Peyer's patch (tissue), 4 donors: ENCODE results near the gene DCST1. TPM values are rescaled to one million over a fixed set of nuclear protein-coding genes. Genes with fewer than 3 reads are reported as not detected.

Source experiments
- DNase-seq, 3 donors: peaks; one replicate each; pipeline ENCODE4 v3.0.0-alpha.2; 2017 to 2019
- H3K27ac ChIP-seq, 4 donors: fragments of 200-600 bp; sonication (generic); one replicate each; pipeline ENCODE4 v1.5.1; 2016 to 2019
- H3K27me3 ChIP-seq, 2 donors: fragments of 200-600 bp; sonication (generic); one replicate each; pipeline ENCODE4 v1.5.1; 2019
- H3K36me3 ChIP-seq, 3 donors: fragments of 200-600 bp; sonication (generic); one replicate each; pipeline ENCODE4 v1.5.1; 2016 to 2019
- H3K4me1 ChIP-seq, 4 donors: fragments of 200-600 bp; sonication (generic); one replicate each; pipeline ENCODE4 v1.5.1; 2016 to 2019
- H3K4me3 ChIP-seq, 4 donors: fragments of 200-600 bp; sonication (generic); 1 replicate in 3 of 4; 2 replicates in 1 of 4; pipeline ENCODE4 v1.5.1; 2016 to 2019; ENCODE audit warnings: mild to moderate bottlenecking in 1 of 4
- H3K9me3 ChIP-seq, 4 donors: fragments of 200-600 bp; sonication (generic); one replicate each; pipeline ENCODE4 v1.5.1; 2016 to 2019; ENCODE audit warnings: mild to moderate bottlenecking in 1 of 4
- POLR2A ChIP-seq, 2 donors: fragments of 450-650 bp; IDR thresholded peaks; one replicate each; pipeline ENCODE4 v1.5.1; 2017; ENCODE audit warnings: antibody characterized with exemption in 2 of 2, mild to moderate bottlenecking in 2 of 2, moderate library complexity in 2 of 2
- total RNA-seq, 4 donors: library from RNA; depleted of rRNA; stranded (reverse); fragments of >200 nt; gene quantifications; one replicate each; pipeline ENCODE4 v1.1.0, GENCODE V29; 2016
- TF ChIP-seq, protein P1 (sequence below), 6 experiments: fragments of 450-650 bp in 4 of 6; fragments of 200-600 bp in 2 of 6; sonication (generic) in 1 of 6; IDR thresholded peaks; one replicate each; pipeline ENCODE4 v1.5.1; 2017 to 2019; ENCODE audit warnings: antibody characterized with exemption in 6 of 6, mild to moderate bottlenecking in 3 of 6, moderate library complexity in 1 of 6

The DCST1 gene
- total RNA-seq, 4 donors from 2014 or later: 0.88 to 2.7 TPM; not detected in 2

- Histone ChIP-seq H3K4me1 (peaks cover 0 to 35% (median 19%) of the 10 kb centered on the region in 4 donors), H3K36me3 (peaks cover 0 to 41% (median 0%) of the 10 kb centered on the region in 3 donors), H3K27me3 (no peaks in the 10 kb centered on the region), H3K4me3 (peak overlapping the region in 3 of 4 donors; percentile 60 to 83 (median 81)), H3K27ac (peak overlapping the region in 3 of 4 donors; percentile 87 to 94 (median 90)), H3K9me3 (peaks cover 0 to 4% (median 0%) of the 10 kb centered on the region in 4 donors)
- TF ChIP-seq, protein P1, sequence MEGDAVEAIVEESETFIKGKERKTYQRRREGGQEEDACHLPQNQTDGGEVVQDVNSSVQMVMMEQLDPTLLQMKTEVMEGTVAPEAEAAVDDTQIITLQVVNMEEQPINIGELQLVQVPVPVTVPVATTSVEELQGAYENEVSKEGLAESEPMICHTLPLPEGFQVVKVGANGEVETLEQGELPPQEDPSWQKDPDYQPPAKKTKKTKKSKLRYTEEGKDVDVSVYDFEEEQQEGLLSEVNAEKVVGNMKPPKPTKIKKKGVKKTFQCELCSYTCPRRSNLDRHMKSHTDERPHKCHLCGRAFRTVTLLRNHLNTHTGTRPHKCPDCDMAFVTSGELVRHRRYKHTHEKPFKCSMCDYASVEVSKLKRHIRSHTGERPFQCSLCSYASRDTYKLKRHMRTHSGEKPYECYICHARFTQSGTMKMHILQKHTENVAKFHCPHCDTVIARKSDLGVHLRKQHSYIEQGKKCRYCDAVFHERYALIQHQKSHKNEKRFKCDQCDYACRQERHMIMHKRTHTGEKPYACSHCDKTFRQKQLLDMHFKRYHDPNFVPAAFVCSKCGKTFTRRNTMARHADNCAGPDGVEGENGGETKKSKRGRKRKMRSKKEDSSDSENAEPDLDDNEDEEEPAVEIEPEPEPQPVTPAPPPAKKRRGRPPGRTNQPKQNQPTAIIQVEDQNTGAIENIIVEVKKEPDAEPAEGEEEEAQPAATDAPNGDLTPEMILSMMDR (IDR thresholded peaks at IDR 0.05): no peak
- TF ChIP-seq POLR2A (IDR thresholded peaks at IDR 0.05): no peak
- peak in 2 of 3 donors; percentile 20 to 59 for DNase-seq
These were observed 28.6 kb downstream of the DCST1 start for GRCh38 chr1:155062151-155062686.

DNA sequence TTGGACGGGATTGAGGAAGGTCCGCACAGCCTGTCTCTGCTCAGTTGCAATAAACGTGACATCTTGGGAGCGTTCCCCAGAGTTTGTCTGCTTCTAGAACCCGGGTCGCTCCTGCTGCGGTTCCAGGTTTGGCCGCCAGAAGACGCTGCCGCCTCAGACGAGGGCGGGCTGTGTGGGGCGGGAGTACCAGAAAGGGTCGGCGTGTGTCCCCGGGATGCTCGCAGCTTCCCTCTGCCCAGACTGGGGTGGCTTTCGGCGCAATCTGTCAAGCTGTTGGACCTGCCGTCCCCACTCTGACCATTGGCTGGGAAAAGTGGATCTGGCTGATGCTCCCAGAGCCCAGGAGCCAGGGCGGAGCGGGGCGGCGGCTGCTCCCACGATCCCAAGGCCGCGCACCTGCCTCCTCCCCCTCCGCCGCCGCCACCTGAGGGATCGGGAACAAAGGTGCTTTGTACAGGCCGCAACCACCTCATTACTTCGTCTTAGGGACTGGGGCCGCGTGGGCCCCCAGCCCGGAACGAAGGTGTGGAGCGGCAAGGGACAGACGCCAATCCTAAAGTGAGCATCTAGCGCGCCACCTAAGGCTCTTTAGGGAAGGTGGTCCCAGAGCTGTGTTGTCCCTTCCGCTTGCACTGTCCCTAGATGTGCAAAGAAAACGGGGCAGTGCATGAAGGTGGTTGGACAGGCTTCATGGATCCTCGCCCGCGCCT lies 29.2 kb downstream of the DCST1 start:
- Histone ChIP-seq H3K36me3 (peaks cover 0 to 41% (median 0%) of the 10 kb centered on the region in 3 donors), H3K27me3 (no peaks in the 10 kb centered on the region), H3K4me1 (peaks cover 0 to 35% (median 19%) of the 10 kb centered on the region in 4 donors), H3K9me3 (peaks cover 0 to 4% (median 0%) of the 10 kb centered on the region in 4 donors), H3K27ac (peak overlapping the region; percentile 63 to 94 (median 88)), H3K4me3 (peak overlapping the region; percentile 47 to 83 (median 70))
- DNase-seq: peak; percentile 76 to 88 (median 88)
- peak in 1 of 2 donors; percentile 25 for TF ChIP-seq POLR2A (IDR thresholded peaks at IDR 0.05)
- TF ChIP-seq, protein P1 (IDR thresholded peaks at IDR 0.05): peak; percentile 79 to 87 (median 84)

DNA sequence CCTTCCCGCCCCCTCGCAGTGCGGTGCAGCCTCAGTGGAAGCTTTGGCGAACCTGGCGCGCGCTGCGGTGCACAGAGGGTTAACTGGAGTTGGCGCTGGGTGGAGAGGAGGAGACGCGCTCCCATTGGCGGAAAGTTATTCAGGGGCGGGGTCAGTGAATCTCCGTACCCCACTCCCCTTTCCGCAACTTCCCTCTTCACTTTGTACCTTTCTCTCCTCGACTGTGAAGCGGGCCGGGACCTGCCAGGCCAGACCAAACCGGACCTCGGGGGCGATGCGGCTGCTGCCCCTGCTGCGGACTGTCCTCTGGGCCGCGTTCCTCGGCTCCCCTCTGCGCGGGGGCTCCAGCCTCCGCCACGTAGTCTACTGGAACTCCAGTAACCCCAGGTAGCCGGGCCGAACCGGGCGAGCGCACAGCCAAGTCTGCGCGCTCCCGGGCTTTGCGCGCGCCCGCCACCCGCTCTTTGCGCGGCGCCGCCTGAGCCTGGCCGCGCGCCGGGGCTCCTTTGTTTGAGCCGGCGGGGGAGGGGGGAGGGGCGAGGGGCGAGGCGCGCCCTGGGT lies 30.0 kb downstream of the DCST1 start, which contains the start of gene EFNA4:
TSS of gene EFNA4 (plus strand) at position 191 of the 561 bp plus-strand sequence. CDS start at position 275, 84 bp downstream.
- Histone ChIP-seq H3K4me1 (peaks cover 0 to 35% (median 19%) of the 10 kb centered on the region in 4 donors), H3K9me3 (peaks cover 0 to 4% (median 0%) of the 10 kb centered on the region in 4 donors), H3K27ac (peak within 1 kb of the TSS; percentile 63 to 94 (median 88)), H3K27me3 (no peaks in the 10 kb centered on the region), H3K36me3 (peaks cover 0 to 38% (median 0%) of the 10 kb centered on the region in 3 donors), H3K4me3 (peak within 1 kb of the TSS; percentile 47 to 83 (median 70))
- TF ChIP-seq, protein P1 (IDR thresholded peaks at IDR 0.05): no peak
- TF ChIP-seq POLR2A (IDR thresholded peaks at IDR 0.05): peak; percentile 80 to 92
- peak; percentile 89 to 95 (median 91) for DNase-seq

DNA sequence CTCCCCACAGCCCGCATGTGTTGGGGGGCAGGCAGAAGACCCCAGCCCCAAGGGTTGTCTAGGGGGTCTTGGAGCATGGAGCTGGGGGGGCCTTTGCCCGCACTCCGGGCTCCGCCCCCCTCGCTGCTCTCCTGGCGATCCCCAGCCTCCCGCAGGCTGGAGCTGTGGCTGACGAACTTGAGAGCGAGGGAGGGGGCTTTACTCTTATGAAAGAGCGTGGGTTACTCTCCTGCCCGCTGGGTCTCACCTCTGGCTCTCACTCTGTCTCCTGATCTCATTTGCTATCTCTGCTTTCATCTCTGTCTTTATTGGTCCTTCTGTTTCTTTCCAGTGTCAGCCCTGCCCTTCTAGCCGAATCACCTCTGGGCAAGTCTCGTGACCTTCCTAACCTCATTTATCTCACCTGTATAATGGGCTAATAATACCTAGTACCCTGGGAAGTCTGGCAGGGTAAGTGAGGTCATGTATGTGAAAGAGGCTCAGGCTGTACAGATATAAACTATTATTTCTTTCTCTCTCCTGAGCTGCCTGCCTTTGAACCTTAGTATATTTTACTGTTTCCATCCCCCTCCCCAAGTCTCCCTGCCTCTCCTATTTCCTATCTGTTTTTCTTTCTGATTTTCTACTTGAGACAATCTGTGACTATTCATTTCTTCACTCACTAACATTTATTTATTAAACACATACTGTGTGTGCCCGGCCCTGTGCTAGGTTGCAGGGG lies 30.6 kb downstream of the DCST1 start:
- no peak for DNase-seq
- H3K4me1 ChIP-seq: peaks cover 0 to 35% (median 19%) of the 10 kb centered on the region in 4 donors

More for the DNA sequence above, 30.6 kb downstream of the DCST1 start:
- Histone ChIP-seq H3K27me3 (no peaks in the 10 kb centered on the region), H3K36me3 (peaks cover 0 to 38% (median 0%) of the 10 kb centered on the region in 3 donors), H3K4me3 (peak overlapping the region; percentile 47 to 83 (median 70)), H3K27ac (peak overlapping the region; percentile 63 to 94 (median 88)), H3K9me3 (peaks cover 0 to 4% (median 0%) of the 10 kb centered on the region in 4 donors)
- TF ChIP-seq POLR2A (IDR thresholded peaks at IDR 0.05): no peak
- TF ChIP-seq, protein P1 (IDR thresholded peaks at IDR 0.05): no peak
